IPS-NIHi11 (cell line): Measurements from ENCODE around the gene KCNK6.
A peak's percentile ranks its signal among the peaks of the same experiment; 100 is the strongest.

Source experiments
- DNase-seq: peaks from one replicate; pipeline ENCODE4 v3.0.0; 2012; ENCODE audit warnings: mixed read lengths, low spot score

Gene KCNK6

DNA sequence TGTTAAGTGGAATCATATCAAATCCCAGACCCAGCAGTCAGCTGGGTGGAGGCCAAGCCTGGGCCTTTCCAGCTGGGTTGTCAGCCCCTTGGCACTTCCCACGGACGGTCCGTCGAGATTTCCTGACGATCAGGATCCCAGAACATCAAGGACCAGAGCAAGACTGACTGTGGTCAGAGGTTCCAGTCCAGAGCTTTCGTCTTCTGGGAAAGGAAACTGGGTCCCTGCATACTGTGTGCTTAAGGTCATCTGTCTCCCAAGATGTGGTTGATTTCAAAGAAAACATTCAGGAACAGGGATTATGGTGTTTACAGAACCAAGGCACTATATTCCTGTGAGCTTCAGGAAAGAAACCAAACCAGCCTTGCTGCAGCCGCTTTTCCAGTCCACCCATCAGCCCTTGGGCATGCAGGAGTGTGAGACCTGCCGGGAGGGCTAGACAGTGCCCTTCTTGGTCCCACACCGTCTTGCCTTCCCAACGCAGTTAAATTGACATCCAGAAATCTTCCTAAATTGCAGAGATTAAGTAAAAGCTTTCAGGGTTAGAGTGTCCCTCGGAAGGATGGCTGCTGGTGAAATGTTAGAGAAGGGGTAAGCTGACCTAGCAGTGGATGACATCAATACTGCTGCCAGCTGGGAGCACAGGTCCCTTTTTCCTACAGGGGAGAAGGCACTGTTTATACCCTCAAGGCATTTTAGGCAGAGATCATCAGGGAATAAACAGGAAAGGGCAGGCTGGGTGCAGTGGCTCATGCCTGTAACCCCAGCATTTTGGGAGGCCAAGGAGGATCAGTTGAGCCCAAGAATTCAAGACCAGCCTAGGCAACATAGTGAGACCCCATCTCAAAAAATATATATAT lies 20.6 kb upstream of the KCNK6 start:
- DNase-seq = no peak

DNA sequence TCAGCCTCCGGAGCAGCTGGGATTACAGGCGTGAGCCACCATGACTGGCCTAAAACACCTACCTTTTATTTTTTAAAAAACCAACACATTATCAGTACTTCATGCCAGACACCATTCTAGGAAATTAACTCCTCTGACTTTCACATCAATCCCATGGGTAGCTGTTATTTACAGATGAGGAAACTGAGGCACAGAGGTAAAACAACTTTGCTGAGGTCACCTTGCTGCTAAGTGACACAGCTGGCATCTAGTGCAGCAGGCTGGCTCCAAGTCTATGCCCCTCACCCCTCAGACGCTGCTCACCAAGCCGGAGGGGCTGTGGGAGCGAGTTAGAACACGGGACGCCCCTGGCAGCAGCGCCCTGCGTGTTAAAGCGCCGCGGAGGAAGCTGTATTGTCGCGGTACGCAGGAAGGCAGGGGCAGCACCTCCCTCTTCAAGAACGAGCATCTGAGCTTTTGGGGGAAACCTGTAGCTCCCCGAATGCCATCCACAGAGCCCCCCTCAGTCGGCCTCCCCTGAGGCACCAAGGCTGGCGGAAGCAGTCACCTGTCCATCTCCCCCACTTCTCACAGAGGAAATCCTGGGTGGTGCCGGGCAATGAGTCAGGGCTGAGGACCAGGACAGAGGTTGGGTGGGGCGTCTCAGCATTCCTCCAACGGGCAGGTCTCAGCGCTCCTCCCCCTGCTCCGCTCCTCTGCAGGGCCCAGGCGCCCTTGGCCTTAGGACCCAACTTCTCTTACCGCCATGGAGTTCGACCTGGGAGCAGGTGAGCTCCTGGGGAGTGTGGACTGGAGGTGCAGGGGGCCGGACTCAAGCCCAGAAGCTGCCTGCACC lies 15.9 kb upstream of the KCNK6 start, which contains the start of gene C19orf33:
C19orf33 (plus strand) TSS at position 735 of the 835 bp plus-strand sequence; CDS start at position 746, 11 bp downstream.
- peak; percentile 67 for DNase-seq

- DNase-seq = peak; percentile 38
Measured at GRCh38 chr19:38304352-38304865, 15.2 kb upstream of the KCNK6 start.

GRCh38 chr19:38304866-38305429 lies 14.7 kb upstream of the KCNK6 start:
- peak; percentile 98 for DNase-seq

DNA sequence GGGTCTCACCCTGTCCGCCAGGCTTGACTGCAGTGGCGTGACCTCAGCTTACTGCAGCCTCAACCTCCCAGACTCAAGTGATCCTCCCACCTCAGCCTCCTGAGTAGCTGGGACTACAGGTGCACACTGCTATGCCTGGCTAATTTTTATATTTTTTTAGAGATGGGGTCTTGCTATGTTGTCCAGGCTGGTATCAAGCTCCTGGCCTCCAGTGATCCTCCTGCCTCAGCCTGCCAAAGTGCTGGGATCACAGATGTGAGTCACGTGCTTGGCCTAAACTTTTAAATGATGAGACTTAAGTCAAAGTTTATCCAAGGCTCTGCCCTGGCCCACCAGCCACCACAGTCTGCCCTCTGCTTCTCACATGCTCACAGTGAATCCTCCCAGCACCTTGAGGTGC lies 13.4 kb upstream of the KCNK6 start:
- no peak for DNase-seq

- no peak for DNase-seq
Measured at GRCh38 chr19:38307076-38307475, 12.6 kb upstream of the KCNK6 start.

DNA sequence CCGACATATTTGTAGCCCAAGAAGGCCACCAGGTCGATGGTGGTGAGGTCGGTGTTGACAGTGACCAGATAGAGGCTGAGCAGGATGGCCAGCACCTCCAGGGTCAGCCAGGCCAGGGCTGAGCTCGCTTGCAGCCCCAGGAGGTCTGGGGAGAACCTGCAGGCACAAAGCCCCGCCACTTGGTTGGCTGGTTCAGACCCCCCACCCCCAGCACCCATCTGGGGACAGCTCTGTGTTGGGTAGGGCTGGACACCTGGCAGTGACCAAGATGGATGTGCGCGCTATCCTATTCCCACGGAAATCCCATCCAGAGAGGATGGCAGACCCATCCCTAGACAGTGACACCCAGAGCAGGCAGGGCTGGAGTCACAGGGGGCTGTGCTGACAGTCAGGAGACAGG lies 12.0 kb upstream of the KCNK6 start:
- no peak for DNase-seq

DNA sequence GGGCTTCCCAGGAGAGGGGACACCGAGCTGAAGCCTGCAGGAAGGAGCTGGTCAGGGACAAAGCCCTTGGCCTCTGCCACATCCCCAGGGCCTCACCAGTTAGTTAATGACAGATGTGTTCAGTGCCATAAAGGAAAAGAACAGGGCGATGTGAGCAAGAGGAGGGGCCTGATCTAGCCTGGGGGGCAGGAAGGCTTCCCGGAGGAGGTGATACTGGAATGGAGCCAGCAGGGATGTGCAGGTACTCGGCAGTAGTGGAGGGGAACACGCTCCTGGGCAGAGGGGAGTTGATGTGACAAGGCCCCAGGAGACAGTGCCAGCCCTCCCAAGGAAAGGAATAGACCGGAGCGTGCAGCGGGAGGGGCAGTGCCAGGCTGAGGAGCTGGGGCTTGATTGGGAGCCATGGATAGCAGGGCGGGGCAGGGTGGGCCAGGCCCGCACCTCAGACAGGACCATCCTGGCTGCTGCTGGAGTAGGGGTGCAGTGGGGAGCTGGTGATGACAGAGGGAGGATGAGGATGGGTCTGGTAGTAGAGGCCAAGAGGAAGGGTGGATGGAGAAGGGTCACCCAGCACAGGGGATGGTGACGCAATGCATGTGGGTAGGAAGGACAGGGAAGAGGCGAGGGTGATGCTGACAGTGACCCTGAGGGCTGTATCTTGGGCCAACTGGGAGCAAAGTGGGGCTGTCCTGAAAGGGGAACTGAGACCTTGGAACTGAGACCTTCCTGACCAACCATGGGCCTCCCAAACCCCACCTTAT lies 11.5 kb upstream of the KCNK6 start:
- DNase-seq = no peak

DNA sequence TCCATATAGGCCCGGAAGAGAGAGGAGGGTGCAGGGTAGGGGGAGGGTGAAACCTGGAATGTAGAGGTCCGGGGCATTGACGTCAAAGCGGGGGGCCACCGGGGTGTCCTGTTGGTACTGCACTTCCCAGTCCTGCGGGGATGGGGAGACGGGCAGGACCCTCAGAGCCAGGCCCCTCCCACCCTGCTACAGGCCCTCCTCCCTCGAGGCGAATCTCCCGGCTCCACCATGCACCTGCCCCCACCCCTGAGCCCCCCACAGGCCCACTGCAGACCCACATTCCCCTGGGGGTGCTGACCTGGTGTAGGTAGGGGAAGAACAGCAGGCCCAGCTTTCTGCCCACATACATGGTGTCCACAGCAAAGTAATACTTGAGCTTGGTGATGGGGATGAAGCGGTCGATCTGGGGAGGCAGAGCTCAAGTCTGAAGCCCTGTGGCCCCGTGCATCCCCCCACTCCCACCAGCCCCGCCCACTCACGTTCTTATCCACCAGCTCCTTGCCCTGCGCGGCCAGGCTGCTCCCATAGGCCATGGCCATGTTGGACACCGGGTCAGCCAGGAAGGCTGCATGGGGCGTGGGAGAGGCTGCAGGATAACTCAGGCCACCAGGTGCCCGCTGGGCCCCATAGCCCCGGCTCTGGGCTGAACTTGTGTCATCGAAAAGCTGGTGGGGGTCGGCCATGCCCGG lies 10.6 kb upstream of the KCNK6 start:
- DNase-seq = no peak

GRCh38 chr19:38309615-38310278 lies 9.9 kb upstream of the KCNK6 start:
- no peak for DNase-seq

GRCh38 chr19:38310279-38310670 lies 9.4 kb upstream of the KCNK6 start:
- no peak for DNase-seq

DNA sequence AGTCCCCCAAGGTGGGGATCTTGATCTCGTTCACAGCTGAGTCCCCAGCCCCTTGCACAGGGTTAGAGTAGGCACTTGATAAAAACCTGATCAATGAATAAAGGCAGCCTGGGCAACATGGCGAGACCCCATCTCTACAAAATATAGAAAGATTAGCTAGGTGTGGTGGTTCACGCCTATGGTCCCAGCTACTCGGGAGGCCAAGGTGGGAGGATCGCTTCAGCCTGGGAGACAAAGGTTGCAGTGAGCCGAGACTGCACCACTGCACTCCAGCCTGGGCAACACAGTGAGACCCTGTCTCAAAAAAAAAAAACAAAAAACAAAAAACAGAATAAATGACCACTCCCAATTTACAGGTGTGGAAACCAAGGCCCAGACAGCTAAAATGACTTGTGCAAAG lies 8.7 kb upstream of the KCNK6 start:
- DNase-seq = no peak

DNA sequence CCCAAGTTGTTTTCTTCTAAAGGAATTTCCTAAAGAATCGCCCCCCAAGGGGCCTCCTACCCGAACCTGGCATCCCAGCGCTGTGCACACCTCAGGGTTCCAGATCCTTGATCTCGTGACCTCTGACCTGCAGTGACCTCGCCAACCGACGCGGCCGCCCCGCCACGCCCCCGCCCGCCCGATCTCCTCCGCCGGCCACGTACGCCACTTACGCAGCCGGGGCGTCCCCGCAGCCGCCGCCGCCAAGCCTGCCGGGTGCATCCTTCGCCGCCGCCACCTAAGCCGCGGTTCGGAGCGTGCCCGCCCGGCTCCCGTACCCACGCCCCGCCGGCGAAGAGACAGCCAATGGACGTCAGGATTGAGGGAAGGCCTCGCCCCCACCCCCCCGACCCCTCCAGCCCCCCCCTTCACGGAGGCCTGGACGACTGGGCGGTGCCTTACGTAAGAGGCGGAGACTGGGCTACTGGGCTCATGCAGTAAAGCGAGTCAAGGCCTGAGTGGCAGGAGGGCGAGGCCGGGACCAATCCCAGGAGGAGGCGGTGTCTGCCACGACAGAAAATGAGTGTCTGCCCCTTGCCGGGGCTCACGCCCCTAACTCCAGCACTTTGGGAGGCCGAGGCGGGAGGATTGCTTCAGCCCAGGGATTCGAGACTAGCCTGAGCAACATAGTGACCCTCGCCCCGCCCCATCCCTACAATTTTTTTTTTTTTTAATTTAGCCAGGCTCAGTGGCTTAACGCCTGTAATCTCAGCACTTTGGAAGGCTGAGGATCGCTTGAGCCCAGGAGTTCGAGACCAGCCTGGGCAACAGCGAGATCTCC lies 3.8 kb upstream of the KCNK6 start, which contains the start of gene YIF1B:
YIF1B (minus strand) TSS at position 291 of the 820 bp plus-strand sequence; CDS start at position 261, 30 bp downstream.
- DNase-seq = peak; percentile 98

DNA sequence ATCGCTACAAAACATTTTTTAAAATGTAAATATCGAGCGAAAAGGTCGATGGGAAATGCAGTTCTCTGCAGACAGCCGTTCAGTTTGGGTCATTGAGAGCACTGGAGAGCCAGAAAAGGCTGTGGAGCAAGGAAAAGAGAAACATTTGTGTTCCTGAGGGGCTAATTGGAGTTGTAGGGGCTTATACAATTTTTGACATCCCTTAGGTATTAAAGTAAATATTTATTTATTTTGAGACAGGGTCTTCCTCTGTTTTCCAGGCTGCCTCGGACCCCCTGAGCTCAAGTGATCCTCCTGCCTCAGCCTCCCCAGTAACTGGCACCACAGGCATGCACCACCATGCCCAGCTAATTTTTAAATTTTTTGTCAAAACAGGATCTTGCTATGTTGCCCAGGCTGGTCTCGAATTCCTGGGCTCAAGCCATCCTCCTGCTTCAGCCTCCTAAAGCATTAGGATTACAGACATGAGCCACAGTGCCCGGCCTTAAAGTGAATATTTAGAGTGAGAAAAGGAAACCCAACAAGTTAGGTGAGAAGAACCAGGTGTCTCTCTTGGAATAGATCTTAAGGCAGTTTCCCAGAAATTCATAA lies 3.1 kb upstream of the KCNK6 start:
- no peak for DNase-seq

GRCh38 chr19:38317104-38317612 lies 2.5 kb upstream of the KCNK6 start:
- no peak for DNase-seq

- no peak for DNase-seq
Measured at GRCh38 chr19:38318660-38319059, 985 bp upstream of the KCNK6 start.

DNA sequence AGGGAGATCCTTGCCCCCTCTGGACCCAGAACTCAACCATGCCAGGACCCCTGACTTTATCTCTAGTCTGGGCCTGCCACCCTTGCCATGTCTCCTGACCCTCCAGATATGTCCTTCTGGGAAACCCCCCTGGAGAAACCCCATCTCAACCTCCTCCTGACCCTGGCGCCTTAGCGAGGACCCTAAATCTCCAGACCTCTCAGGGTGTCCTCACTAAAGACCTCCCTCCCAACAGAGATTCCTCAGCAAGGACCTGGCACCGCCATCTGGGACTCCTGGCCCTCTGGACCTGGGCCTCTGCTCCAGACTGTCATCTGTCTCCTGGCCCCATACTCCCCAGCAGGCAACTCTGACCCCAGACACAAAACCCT lies 1.3 kb downstream of the KCNK6 start:
- DNase-seq = no peak

DNA sequence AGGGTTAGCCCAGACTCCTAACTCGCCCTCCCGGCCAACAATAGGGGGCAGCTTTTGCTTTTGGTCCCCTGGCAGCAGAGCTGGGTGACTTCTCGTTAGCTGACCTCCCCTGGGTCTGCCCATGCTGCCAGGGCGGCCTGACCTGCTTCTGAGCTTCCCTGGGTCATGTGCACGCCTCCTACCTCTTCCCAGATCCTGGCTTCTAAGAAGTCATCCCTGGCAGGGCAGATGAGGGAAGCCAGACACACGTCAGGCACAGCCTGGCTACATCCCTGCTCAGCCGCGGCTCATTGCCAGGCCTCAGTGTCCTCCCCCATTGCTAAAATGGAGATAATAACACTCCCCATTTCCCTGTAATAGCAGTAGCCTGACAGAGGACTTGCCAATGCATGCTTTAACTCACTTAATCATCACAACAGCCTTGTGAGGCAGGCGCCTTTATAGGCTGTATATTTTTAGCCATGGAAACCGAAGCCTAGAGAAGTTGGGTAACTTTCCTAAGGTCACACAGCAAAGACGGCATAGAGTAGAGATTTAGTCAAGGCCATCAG lies 2.1 kb downstream of the KCNK6 start:
- DNase-seq = no peak

- DNase-seq = no peak
Measured at GRCh38 chr19:38323291-38323690, 3.6 kb downstream of the KCNK6 start.
